IPS-NIHi11 (cell line): ENCODE results near the gene CCDC157.
A peak's percentile ranks its signal among the peaks of the same experiment; 100 is the strongest.

Experiments
- DNase-seq: peaks from one replicate; pipeline ENCODE4 v3.0.0; 2012; ENCODE audit warnings: mixed read lengths, low spot score

The CCDC157 gene

GRCh38 chr22:30356449-30357235 lies at the start of gene CCDC157, which contains the start of gene SF3A1:
Gene CCDC157 (plus strand): TSS chr22:30357007. CDS start chr22:30366001, 8,994 bp downstream.
Gene SF3A1 (minus strand): TSS chr22:30356894. CDS start chr22:30356792, 102 bp downstream.
- peak; percentile 95 for DNase-seq

GRCh38 chr22:30307041-30307574 lies 49.7 kb upstream of the CCDC157 start:
- DNase-seq, result no peak

GRCh38 chr22:30308093-30308492 lies 48.7 kb upstream of the CCDC157 start:
- no peak for DNase-seq

- no peak for DNase-seq
These were observed 48.1 kb upstream of the CCDC157 start for GRCh38 chr22:30308518-30309230.

- no peak for DNase-seq
These were observed 46.7 kb upstream of the CCDC157 start for GRCh38 chr22:30309951-30310741.

GRCh38 chr22:30310881-30311771 lies 45.7 kb upstream of the CCDC157 start:
- DNase-seq, result peak; percentile 55

- DNase-seq, result no peak
These were observed 44.8 kb upstream of the CCDC157 start for GRCh38 chr22:30312053-30312452.

GRCh38 chr22:30313527-30314363 lies 43.1 kb upstream of the CCDC157 start:
- no peak for DNase-seq

GRCh38 chr22:30314915-30315314 lies 41.9 kb upstream of the CCDC157 start:
- DNase-seq, result no peak

GRCh38 chr22:30315962-30316576 lies 40.7 kb upstream of the CCDC157 start:
- DNase-seq, result no peak

GRCh38 chr22:30317778-30318177 lies 39.0 kb upstream of the CCDC157 start:
- DNase-seq, result no peak

- DNase-seq, result no peak
These were observed 37.9 kb upstream of the CCDC157 start for GRCh38 chr22:30318799-30319419.

- no peak for DNase-seq
These were observed 36.7 kb upstream of the CCDC157 start for GRCh38 chr22:30320021-30320556.

- no peak for DNase-seq
These were observed 35.3 kb upstream of the CCDC157 start for GRCh38 chr22:30321461-30321860.

GRCh38 chr22:30323246-30323645 lies 33.6 kb upstream of the CCDC157 start:
- DNase-seq, result no peak

- no peak for DNase-seq
These were observed 32.6 kb upstream of the CCDC157 start for GRCh38 chr22:30324014-30324730.

GRCh38 chr22:30325065-30325720 lies 31.6 kb upstream of the CCDC157 start:
- no peak for DNase-seq
